MCF 10A (cell line): ENCODE data around the gene FBXL22. TPM values are rescaled to one million over a fixed set of nuclear protein-coding genes. Genes with fewer than 3 reads are reported as not detected.

Source experiments
- BruUV-seq: library from RNA; stranded (reverse); fragments of 400-500 nt; replicated peaks from 2 replicates; lab custom pipeline; 2021; lab: Mats Ljungman, UMichigan
- CTCF ChIA-PET: fragments of 300-600 bp; sonication (Branson Sonifier 250); formaldehyde crosslinking; extraction: SDS; loops from one replicate; lab custom pipeline; 2021; ENCODE audit warnings: antibody characterized with exemption, inconsistent platforms; lab: Yijun Ruan, JAX
- POLR2A ChIA-PET: fragments of 300-600, 350-650 bp; sonication (Branson Sonifier 250); formaldehyde crosslinking; extraction: SDS; loops from one replicate; lab custom pipeline; 2020; ENCODE audit warnings: antibody characterized with exemption, inconsistent platforms; lab: Yijun Ruan, JAX
- DNase-seq: peaks from one replicate; pipeline ENCODE4 v3.0.0-alpha.2; 2018; ENCODE audit not compliant: unreplicated experiment
- H3K27ac Mint-ChIP-seq: one replicate; pipeline ENCODE4 v1.8.0; 2022; ENCODE audit warnings: mild to moderate bottlenecking, low read depth, mixed read lengths; ENCODE audit not compliant: unreplicated experiment
- H3K27me3 Mint-ChIP-seq: one replicate; pipeline ENCODE4 v1.8.0; 2022; ENCODE audit warnings: mixed read lengths; ENCODE audit not compliant: insufficient read depth, unreplicated experiment
- H3K36me3 Mint-ChIP-seq: one replicate; pipeline ENCODE4 v1.8.0; 2022; ENCODE audit warnings: mild to moderate bottlenecking, moderate library complexity, mixed read lengths; ENCODE audit not compliant: insufficient read depth, unreplicated experiment
- H3K4me1 Mint-ChIP-seq: one replicate; pipeline ENCODE4 v1.8.0; 2022; ENCODE audit warnings: mixed read lengths; ENCODE audit not compliant: insufficient read depth, unreplicated experiment
- H3K4me3 Mint-ChIP-seq: one replicate; pipeline ENCODE4 v1.8.0; 2022; ENCODE audit warnings: mild to moderate bottlenecking, moderate library complexity, mixed read lengths; ENCODE audit not compliant: unreplicated experiment
- H3K9me3 Mint-ChIP-seq: one replicate; pipeline ENCODE4 v1.8.0; 2022; ENCODE audit warnings: mixed read lengths; ENCODE audit not compliant: unreplicated experiment
- CTCF ChIP-seq: fragments of 200-600 bp; IDR thresholded peaks from one replicate; pipeline ENCODE4 v1.8.0; 2022; ENCODE audit warnings: antibody characterized with exemption, mild to moderate bottlenecking; ENCODE audit not compliant: unreplicated experiment
- intact Hi-C: fragments of 100-400 bp; cut with micrococcal nuclease; formaldehyde crosslinking; loops from 2 replicates; pipeline ENCODE4 v1.14.1; 2022
- total RNA-seq: library from RNA; stranded (reverse); gene quantifications from 2 replicates; pipeline ENCODE4 v1.2.3, GENCODE V29; 2022

The FBXL22 gene
- total RNA-seq, 1 experiment from 2014 or later: 0.58 TPM

- no TSS peak for BruUV-seq
- no peaks in the 10 kb centered on the region for H3K27me3 Mint-ChIP-seq
- H3K4me3 Mint-ChIP-seq: no peak overlapping the region
- H3K4me1 Mint-ChIP-seq: peaks cover 22% of the 10 kb centered on the region
- intact Hi-C loops: loop anchor here (5.0 kb wide), 1 partner anchor 87 kb away; no protein-coding TSS in a partner anchor
- H3K27ac Mint-ChIP-seq: no peak overlapping the region
- no peak for TF ChIP-seq CTCF
- POLR2A ChIA-PET: interaction anchor here (1.5 to 2.5 kb wide), 10 partner anchors 8 to 88 kb away, joined by 6 to 51 read pairs (median 21); partner anchors contain the start of gene USP3
- H3K9me3 Mint-ChIP-seq: no peaks in the 10 kb centered on the region
- DNase-seq: no peak
- peaks cover 46% of the 10 kb centered on the region for H3K36me3 Mint-ChIP-seq
- CTCF ChIA-PET: interaction anchor here (1.1 to 2.4 kb wide), 3 partner anchors 12 to 88 kb away, joined by 4 to 8 read pairs (median 7); partner anchors contain the start of gene USP3
These were observed 42.8 kb upstream of the FBXL22 start for GRCh38 chr15:63554337-63554927.

- H3K4me3 Mint-ChIP-seq: no peak overlapping the region
- H3K9me3 Mint-ChIP-seq: no peaks in the 10 kb centered on the region
- intact Hi-C loops: no loop called here
- H3K4me1 Mint-ChIP-seq: peaks cover 22% of the 10 kb centered on the region
- DNase-seq: no peak
- no TSS peak for BruUV-seq
- peaks cover 57% of the 10 kb centered on the region for H3K36me3 Mint-ChIP-seq
- H3K27ac Mint-ChIP-seq: no peak overlapping the region
- POLR2A ChIA-PET: interaction anchor here (1.1 kb wide), 1 partner anchor 38 kb away, joined by 3 read pairs; no protein-coding TSS in a partner anchor
- TF ChIP-seq CTCF: no peak
- H3K27me3 Mint-ChIP-seq: no peaks in the 10 kb centered on the region
- CTCF ChIA-PET: interaction anchor here (0.7 kb wide), 1 partner anchor 120 kb away, joined by 3 read pairs; no protein-coding TSS in a partner anchor
These were observed 41.7 kb upstream of the FBXL22 start for GRCh38 chr15:63555507-63555906.

GRCh38 chr15:63556246-63556645 is 40.9 kb upstream of the FBXL22 start:
- BruUV-seq: no TSS peak
- TF ChIP-seq CTCF: no peak
- H3K9me3 Mint-ChIP-seq: no peaks in the 10 kb centered on the region
- no peaks in the 10 kb centered on the region for H3K27me3 Mint-ChIP-seq
- H3K4me3 Mint-ChIP-seq: no peak overlapping the region
- intact Hi-C loops: no loop called here
- peaks cover 22% of the 10 kb centered on the region for H3K4me1 Mint-ChIP-seq
- H3K36me3 Mint-ChIP-seq: peaks cover 63% of the 10 kb centered on the region
- DNase-seq: no peak
- POLR2A ChIA-PET: interaction anchor here (0.6 to 1.3 kb wide), 3 partner anchors 38 to 52 kb away, joined by 3 to 4 read pairs (median 3); no protein-coding TSS in a partner anchor
- no peak overlapping the region for H3K27ac Mint-ChIP-seq
- CTCF ChIA-PET: interaction anchor here (0.6 to 1.1 kb wide), 3 partner anchors 8 to 268 kb away, joined by 3 read pairs; no protein-coding TSS in a partner anchor

- Mint-ChIP-seq H3K27me3 (no peaks in the 10 kb centered on the region), H3K9me3 (no peaks in the 10 kb centered on the region)
- POLR2A ChIA-PET: interaction anchor here (0.6 to 1.3 kb wide), 4 partner anchors 11 to 53 kb away, joined by 3 to 4 read pairs (median 3); no protein-coding TSS in a partner anchor
These were observed 40.5 kb upstream of the FBXL22 start for GRCh38 chr15:63556736-63557135.

More at GRCh38 chr15:63556736-63557135, 40.5 kb upstream of the FBXL22 start:
- no peak for TF ChIP-seq CTCF
- DNase-seq: no peak
- CTCF ChIA-PET: interaction anchor here (0.6 to 1.1 kb wide), 2 partner anchors 9 to 268 kb away, joined by 3 read pairs; no protein-coding TSS in a partner anchor
- no peak overlapping the region for H3K27ac Mint-ChIP-seq
- peaks cover 18% of the 10 kb centered on the region for H3K4me1 Mint-ChIP-seq
- BruUV-seq: no TSS peak
- peaks cover 68% of the 10 kb centered on the region for H3K36me3 Mint-ChIP-seq
- H3K4me3 Mint-ChIP-seq: no peak overlapping the region
- intact Hi-C loops: no loop called here
